LNCaP clone FGC (cell line): ENCODE measurements around the gene EPPIN.

Experiments used
- DNase-seq: peaks from one replicate; pipeline ENCODE4 v3.0.0-alpha.2; 2011; ENCODE audit warnings: low read depth
- H3K4me3 ChIP-seq: 2 replicates; pipeline ENCODE4 v1.5.1; 2011; ENCODE audit warnings: mild to moderate bottlenecking, low read depth, low read length, control low read depth
- TF ChIP-seq, protein P1 (sequence below): IDR thresholded peaks from 2 replicates; pipeline ENCODE4 v1.5.1; 2012; ENCODE audit warnings: mild to moderate bottlenecking; ENCODE audit not compliant: control insufficient read depth, insufficient read depth; ENCODE audit errors: extremely low read depth

The EPPIN gene

GRCh38 chr20:45555198-45555597 lies 8.0 kb upstream of the EPPIN start:
- H3K4me3 ChIP-seq: no peak overlapping the region
- DNase-seq: no peak
- TF ChIP-seq, protein P1, sequence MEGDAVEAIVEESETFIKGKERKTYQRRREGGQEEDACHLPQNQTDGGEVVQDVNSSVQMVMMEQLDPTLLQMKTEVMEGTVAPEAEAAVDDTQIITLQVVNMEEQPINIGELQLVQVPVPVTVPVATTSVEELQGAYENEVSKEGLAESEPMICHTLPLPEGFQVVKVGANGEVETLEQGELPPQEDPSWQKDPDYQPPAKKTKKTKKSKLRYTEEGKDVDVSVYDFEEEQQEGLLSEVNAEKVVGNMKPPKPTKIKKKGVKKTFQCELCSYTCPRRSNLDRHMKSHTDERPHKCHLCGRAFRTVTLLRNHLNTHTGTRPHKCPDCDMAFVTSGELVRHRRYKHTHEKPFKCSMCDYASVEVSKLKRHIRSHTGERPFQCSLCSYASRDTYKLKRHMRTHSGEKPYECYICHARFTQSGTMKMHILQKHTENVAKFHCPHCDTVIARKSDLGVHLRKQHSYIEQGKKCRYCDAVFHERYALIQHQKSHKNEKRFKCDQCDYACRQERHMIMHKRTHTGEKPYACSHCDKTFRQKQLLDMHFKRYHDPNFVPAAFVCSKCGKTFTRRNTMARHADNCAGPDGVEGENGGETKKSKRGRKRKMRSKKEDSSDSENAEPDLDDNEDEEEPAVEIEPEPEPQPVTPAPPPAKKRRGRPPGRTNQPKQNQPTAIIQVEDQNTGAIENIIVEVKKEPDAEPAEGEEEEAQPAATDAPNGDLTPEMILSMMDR: no peak

GRCh38 chr20:45552456-45552855 lies 5.3 kb upstream of the EPPIN start:
- no peak for DNase-seq
- TF ChIP-seq, protein P1: no peak

GRCh38 chr20:45550765-45551164 lies 3.6 kb upstream of the EPPIN start:
- no peak overlapping the region for H3K4me3 ChIP-seq
- TF ChIP-seq, protein P1: no peak
- no peak for DNase-seq

More at GRCh38 chr20:45552456-45552855, 5.3 kb upstream of the EPPIN start:
- H3K4me3 ChIP-seq: no peak overlapping the region

DNA sequence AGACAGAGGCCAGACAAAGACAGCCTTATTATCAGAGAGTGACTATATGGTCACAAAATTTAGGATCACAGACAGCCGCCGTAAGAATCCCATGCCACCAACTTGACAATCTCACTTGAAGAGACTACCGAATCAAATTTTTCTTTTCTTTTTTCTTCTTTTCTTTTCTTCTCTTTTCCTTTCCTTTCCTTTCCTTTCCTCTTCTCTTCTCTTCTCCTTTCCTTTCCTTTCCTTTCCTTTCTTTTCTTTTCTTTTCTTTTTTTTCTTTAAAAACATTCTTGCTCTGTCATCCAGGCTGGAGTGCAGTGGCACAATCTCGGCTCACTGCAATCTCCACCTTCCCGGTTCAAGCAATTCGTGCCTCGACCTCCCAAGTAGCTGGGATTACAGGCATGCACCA lies 1.2 kb upstream of the EPPIN start:
- no peak for DNase-seq
- H3K4me3 ChIP-seq: no peak overlapping the region
- TF ChIP-seq, protein P1: no peak

DNA sequence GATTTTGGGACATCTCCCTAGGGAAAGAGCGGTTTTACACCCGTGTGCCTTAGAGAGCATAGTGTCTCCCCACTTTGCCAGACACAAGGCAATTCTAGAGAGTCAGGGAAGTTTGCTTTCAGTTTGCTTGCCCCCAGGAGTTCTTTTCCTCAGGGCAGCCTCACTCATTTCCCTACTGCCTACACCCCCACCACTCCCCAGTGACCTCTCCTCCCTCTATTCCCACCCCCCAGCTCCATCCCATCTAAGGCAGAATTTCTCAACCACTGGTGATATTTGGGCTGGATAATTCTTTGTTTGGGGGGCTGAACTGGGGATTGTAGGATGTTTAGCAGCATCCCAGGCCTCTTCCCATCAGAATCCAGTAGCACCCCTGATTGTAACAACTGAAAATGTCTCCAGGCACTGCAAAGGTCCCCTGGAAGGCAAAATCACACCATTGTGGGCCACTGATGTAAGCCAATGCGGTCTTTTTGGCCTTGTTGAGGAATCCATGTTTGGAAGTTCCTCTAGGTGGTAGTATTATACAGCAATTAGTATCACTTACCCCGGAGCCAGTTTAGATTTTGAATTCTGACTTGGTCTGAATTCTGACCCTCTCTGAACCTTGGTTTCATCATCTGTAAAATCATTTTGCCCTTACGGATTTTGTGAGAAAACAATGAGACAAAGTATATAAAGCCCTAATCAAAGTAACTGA lies 1.3 kb downstream of the EPPIN start:
- no peak for DNase-seq
- TF ChIP-seq, protein P1: peak; percentile 60
- no peak overlapping the region for H3K4me3 ChIP-seq

DNA sequence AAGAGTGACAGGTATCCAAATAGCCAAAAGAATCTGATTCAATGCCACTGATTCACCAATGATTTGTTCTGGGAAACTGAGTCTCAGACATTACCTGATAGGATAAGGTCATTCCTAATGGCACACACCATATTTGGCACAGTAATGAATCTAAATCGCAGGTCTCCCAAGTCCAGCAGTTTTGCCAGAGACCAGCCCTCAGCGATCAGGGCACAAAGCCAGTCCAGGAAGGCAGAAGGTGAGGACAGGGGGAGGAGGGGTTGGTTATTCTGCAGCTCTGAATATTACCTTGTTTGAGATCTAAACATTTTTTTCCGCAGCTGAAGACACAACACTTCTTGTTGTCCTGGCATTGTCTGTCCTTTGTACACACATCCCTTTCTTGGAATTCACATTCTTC lies 1.9 kb downstream of the EPPIN start:
- TF ChIP-seq, protein P1: no peak
- no peak for DNase-seq

GRCh38 chr20:45539382-45539781 lies 7.8 kb downstream of the EPPIN start, which contains the start of gene WFDC6:
TSS of gene WFDC6 (minus strand) at chr20:45539482. CDS start at chr20:45539407, 75 bp downstream.
- TF ChIP-seq, protein P1: no peak
- H3K4me3 ChIP-seq: no peak within 1 kb of the TSS
- no peak for DNase-seq

More for the DNA sequence above, 1.9 kb downstream of the EPPIN start:
- no peak overlapping the region for H3K4me3 ChIP-seq
